ENCODE data around the gene S100A9.

GRCh38 chr1:153343811-153344717, 13.6 kb upstream of the S100A9 start:
- TF ChIP-seq ISL1 (CRISPR knock-in tag; IDR thresholded peaks at IDR 0.05) (no peak), PATZ1 (CRISPR knock-in tag; IDR thresholded peaks at IDR 0.05; ENCODE audit: borderline replicate concordance) (no peak), ZNF8 (CRISPR knock-in tag; IDR thresholded peaks at IDR 0.05) (no peak)

All from SK-N-SH treated with all-trans-retinoic acid at 6 μM for 48 hours (cell line).